K562 (cell line): ENCODE results near the gene BACE2.

Experiments
- HDAC2 ChIP-seq: fragments of 450-650 bp; IDR thresholded peaks from 2 replicates; pipeline ENCODE4 v1.6.1; 2016; ENCODE audit warnings: mild to moderate bottlenecking
- MXI1 ChIP-seq: IDR thresholded peaks from 2 replicates; pipeline ENCODE4 v1.6.1; 2011; ENCODE audit warnings: low read depth, mild to moderate bottlenecking, improper control_type of control experiment, low read length
- ZFP36 ChIP-seq: fragments of 150-350 bp; IDR thresholded peaks from 2 replicates; pipeline ENCODE4 v1.6.1; 2018; ENCODE audit warnings: low read length, low read depth; ENCODE audit not compliant: partially characterized antibody
- TF ChIP-seq, protein P1 (sequence below), 3 experiments: IDR thresholded peaks in 2 of 3; conservative IDR thresholded peaks in 1 of 3; 2 replicates each; pipeline ENCODE4 v1.5.1; 2011 to 2012; ENCODE audit warnings: low read length in 3 of 3, mild to moderate bottlenecking in 3 of 3, control low read depth in 2 of 3, improper control_type of control experiment in 1 of 3, inconsistent platforms in 1 of 3, low read depth in 1 of 3, mixed read lengths in 1 of 3, moderate library complexity in 1 of 3; ENCODE audit not compliant: insufficient read depth in 2 of 3
- TF ChIP-seq, protein P2 (sequence below): fragments of 250-450 bp; sonication (Bioruptor Pico); IDR thresholded peaks from 2 replicates; pipeline ENCODE4 v1.5.0; 2022; ENCODE audit warnings: mild to moderate bottlenecking
- TF ChIP-seq, protein P3 (sequence below): fragments of 250-450 bp; sonication (Bioruptor Pico); IDR thresholded peaks from 2 replicates; pipeline ENCODE4 v1.8.0; 2021; ENCODE audit warnings: mild to moderate bottlenecking, moderate library complexity

DNA sequence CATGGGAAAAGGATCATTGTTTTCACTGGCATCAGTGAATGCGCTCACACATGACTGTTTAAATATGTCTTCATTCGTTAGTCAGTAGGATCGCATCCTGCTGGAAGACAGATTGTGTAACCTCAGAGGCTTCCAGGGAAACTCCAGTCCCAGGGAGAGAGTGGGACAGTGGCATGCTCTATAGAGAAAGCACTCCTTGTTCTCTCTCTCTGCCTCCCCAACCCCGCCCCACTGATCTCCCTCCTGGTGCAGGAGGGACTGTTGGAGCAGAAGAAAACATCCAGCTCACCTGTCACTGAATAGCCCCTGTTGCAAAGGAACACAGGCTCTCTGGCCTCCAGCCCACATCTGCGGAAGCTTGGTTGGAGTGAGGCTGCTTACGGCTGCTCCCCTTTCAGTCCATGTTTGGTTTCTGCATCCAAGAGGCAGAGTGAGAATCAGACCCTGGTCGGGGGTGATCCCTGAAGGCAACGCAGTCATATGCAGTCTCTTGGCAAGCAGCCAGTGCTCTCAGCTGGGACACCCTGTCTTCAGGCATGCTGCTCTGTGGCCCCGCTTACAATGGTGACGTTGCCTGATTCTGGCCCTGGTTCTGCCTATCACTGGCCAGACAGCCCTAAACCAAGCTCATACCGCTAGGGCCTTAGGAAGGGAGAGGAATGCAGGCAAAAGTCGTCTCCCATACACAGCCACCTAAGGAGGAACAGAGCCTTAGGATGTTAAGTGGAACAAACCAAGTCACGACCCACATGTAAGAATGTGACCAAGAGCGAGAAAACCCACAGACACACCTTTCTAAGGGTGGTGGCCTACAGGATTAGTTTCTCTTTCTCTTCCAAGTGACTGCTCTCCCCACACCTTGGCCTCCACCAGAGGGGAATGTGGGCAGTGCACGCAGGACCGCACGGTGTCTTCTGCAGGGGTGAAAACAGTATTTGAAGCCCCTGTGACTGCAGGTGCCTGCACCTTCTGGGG, 39.7 kb downstream of the BACE2 start:
- TF ChIP-seq, protein P1, sequence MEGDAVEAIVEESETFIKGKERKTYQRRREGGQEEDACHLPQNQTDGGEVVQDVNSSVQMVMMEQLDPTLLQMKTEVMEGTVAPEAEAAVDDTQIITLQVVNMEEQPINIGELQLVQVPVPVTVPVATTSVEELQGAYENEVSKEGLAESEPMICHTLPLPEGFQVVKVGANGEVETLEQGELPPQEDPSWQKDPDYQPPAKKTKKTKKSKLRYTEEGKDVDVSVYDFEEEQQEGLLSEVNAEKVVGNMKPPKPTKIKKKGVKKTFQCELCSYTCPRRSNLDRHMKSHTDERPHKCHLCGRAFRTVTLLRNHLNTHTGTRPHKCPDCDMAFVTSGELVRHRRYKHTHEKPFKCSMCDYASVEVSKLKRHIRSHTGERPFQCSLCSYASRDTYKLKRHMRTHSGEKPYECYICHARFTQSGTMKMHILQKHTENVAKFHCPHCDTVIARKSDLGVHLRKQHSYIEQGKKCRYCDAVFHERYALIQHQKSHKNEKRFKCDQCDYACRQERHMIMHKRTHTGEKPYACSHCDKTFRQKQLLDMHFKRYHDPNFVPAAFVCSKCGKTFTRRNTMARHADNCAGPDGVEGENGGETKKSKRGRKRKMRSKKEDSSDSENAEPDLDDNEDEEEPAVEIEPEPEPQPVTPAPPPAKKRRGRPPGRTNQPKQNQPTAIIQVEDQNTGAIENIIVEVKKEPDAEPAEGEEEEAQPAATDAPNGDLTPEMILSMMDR (IDR thresholded peaks at IDR 0.05 in 2 of 3, conservative IDR thresholded peaks at IDR 0.05 in 1 of 3; ENCODE audit: insufficient read depth in 2 of 3, low read depth in 1 of 3, low read length in 3 of 3): no peak
- TF ChIP-seq, protein P2, sequence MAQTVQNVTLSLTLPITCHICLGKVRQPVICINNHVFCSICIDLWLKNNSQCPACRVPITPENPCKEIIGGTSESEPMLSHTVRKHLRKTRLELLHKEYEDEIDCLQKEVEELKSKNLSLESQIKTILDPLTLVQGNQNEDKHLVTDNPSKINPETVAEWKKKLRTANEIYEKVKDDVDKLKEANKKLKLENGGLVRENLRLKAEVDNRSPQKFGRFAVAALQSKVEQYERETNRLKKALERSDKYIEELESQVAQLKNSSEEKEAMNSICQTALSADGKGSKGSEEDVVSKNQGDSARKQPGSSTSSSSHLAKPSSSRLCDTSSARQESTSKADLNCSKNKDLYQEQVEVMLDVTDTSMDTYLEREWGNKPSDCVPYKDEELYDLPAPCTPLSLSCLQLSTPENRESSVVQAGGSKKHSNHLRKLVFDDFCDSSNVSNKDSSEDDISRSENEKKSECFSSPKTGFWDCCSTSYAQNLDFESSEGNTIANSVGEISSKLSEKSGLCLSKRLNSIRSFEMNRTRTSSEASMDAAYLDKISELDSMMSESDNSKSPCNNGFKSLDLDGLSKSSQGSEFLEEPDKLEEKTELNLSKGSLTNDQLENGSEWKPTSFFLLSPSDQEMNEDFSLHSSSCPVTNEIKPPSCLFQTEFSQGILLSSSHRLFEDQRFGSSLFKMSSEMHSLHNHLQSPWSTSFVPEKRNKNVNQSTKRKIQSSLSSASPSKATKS (CRISPR knock-in tag): no peak
- TF ChIP-seq ZFP36 (no peak), HDAC2 (no peak), MXI1 (no peak)
- TF ChIP-seq, protein P3, sequence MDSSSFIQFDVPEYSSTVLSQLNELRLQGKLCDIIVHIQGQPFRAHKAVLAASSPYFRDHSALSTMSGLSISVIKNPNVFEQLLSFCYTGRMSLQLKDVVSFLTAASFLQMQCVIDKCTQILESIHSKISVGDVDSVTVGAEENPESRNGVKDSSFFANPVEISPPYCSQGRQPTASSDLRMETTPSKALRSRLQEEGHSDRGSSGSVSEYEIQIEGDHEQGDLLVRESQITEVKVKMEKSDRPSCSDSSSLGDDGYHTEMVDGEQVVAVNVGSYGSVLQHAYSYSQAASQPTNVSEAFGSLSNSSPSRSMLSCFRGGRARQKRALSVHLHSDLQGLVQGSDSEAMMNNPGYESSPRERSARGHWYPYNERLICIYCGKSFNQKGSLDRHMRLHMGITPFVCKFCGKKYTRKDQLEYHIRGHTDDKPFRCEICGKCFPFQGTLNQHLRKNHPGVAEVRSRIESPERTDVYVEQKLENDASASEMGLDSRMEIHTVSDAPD (CRISPR knock-in tag): no peak
